Measurements from ENCODE around the gene ZNF789.
"Not testable (repeated sequence)": the region's sequence is repeated elsewhere in the genome, so short reads cannot be mapped to it uniquely, and the experiment has no call there.

The ZNF789 gene

DNA sequence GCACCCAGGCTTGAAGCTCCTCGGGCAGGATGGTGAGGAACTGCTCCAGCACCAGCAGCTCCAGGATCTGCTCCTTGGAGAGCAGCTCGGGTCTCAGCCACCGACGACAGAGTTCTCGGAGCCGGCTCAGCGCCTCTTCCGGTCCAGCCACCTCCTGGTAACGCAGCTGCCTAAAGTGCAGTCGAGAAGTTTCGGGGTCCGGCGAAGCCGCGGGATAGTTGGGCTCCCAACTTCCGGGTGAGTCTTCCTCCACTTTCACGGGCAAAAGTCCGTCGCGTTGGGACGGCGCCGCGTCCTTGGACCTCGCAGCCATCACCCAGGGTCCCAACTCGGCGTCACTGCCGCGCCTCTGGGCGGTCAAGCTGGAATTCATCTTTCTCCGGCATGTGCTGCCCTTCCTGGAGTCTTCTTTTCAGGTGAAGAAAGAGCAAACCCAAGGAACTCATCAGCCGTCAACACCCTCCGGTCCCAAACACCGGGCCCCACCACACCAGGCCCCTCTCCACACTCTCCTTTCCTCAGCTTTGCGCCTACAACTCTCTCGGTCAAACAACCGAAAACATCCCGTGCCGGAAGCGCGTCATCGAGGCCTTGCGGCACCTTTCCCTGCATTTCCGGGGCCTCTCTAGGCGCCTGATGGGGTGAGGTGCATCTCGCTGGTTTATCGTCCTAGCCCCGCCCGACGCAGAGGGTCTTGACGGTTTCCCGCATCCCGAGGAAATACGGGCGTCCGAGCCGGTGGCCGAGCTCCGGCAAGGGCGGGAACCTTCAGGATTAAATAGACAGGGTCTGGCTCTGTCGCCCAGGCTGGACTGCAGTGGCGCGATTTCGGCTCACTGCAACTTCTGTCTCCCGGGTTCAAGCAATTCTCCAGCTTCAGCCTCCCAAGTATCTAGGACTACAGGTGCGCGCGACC lies 27.3 kb downstream of the ZNF789 start, which contains the start of gene ZNF394:
ZNF394 (minus strand) TSS at position 561 of the 916 bp plus-strand sequence; CDS start at position 373, 188 bp downstream.
- H3K9ac ChIP-seq (ENCODE audit: low read length): peak within 1 kb of the TSS; percentile 94
- peaks cover 9% of the 10 kb centered on the region for H3K4me1 ChIP-seq (ENCODE audit: control insufficient read depth, insufficient read depth, low read length)
- H3K4me3 ChIP-seq (ENCODE audit: low read length): peak within 1 kb of the TSS; percentile 100
- peak within 1 kb of the TSS; percentile 94 for H3K27ac ChIP-seq (ENCODE audit: low read depth, low read length)
- H3K36me3 ChIP-seq (ENCODE audit: control insufficient read depth, insufficient read depth, low read length): peaks cover 3% of the 10 kb centered on the region
- no peaks in the 10 kb centered on the region for H3K27me3 ChIP-seq (ENCODE audit: control insufficient read depth, insufficient read depth, low read length)

DNA sequence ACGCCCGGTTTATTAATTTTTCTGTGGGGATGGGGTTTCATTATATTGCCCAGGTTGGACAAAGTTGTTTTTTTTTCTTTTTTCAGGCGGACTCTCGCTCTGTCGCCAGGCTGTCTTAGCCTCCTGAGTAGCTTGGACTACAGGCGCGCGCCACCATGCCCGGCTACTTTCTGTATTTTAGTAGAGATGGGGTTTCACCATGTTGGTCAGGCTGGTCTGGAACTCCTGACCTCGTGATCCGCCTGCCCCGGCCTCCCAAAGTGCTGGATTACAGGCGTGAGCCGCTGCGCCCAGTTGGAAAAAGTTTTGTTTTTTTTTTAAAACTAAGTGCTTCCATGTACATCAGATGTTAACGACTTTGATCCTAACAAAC lies 27.9 kb downstream of the ZNF789 start:
- H3K27ac ChIP-seq (ENCODE audit: low read depth, low read length): peak overlapping the region; percentile 94
- H3K9ac ChIP-seq (ENCODE audit: low read length): peak overlapping the region; percentile 54
- H3K27me3 ChIP-seq (ENCODE audit: control insufficient read depth, insufficient read depth, low read length): no peaks in the 10 kb centered on the region
- peaks cover 3% of the 10 kb centered on the region for H3K36me3 ChIP-seq (ENCODE audit: control insufficient read depth, insufficient read depth, low read length)
- H3K4me1 ChIP-seq (ENCODE audit: control insufficient read depth, insufficient read depth, low read length): peaks cover 10% of the 10 kb centered on the region
- peak overlapping the region; percentile 100 for H3K4me3 ChIP-seq (ENCODE audit: low read length)

DNA sequence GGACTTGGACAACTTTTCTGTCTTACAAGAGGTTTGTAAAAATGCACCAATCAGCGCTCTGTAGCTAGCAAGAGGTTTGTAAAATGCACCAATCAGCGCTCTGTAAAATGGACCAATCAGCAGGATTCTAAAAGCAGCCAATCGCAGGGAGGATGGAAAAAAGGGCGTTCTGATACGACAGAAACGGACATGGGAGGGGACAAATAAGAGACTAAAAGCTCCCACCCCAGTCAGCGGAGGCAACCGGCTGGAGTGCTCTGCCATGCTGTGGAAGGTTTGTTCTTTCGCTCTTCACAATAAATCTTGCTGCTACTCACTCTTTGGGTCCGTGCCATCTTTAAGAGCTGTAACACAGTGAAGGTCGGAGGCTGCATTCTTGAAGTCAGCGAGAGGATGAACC lies 28.5 kb downstream of the ZNF789 start:
- not testable (repeated sequence) for H3K27me3 ChIP-seq (ENCODE audit: control insufficient read depth, insufficient read depth, low read length); H3K4me3 ChIP-seq (ENCODE audit: low read length); H3K36me3 ChIP-seq (ENCODE audit: control insufficient read depth, insufficient read depth, low read length); H3K27ac ChIP-seq (ENCODE audit: low read depth, low read length); H3K9ac ChIP-seq (ENCODE audit: low read length)
- peaks cover 16% of the 10 kb centered on the region for H3K4me1 ChIP-seq (ENCODE audit: control insufficient read depth, insufficient read depth, low read length)

DNA sequence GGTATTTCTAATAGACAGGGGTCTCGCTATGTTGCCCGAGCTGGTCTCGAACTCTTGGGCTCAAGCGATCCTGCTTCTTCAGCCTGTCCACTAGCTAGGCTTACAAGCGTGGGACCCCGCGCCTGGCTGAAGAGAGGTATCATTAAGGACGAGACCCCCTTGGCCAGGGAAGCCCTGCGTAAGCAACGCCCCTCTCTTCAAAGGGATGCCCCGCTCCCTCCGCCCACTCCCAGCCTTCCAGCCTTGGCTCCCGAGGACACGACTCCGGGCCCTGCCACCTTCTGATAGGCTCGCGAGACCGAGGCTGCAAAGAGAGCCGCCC lies 31.6 kb downstream of the ZNF789 start:
- peak overlapping the region; percentile 96 for H3K27ac ChIP-seq (ENCODE audit: low read depth, low read length)
- H3K9ac ChIP-seq (ENCODE audit: low read length): no peak overlapping the region
- H3K36me3 ChIP-seq (ENCODE audit: control insufficient read depth, insufficient read depth, low read length): no peaks in the 10 kb centered on the region
- H3K4me3 ChIP-seq (ENCODE audit: low read length): peak overlapping the region; percentile 81
- H3K27me3 ChIP-seq (ENCODE audit: control insufficient read depth, insufficient read depth, low read length): no peaks in the 10 kb centered on the region
- H3K4me1 ChIP-seq (ENCODE audit: control insufficient read depth, insufficient read depth, low read length): peaks cover 10% of the 10 kb centered on the region

DNA sequence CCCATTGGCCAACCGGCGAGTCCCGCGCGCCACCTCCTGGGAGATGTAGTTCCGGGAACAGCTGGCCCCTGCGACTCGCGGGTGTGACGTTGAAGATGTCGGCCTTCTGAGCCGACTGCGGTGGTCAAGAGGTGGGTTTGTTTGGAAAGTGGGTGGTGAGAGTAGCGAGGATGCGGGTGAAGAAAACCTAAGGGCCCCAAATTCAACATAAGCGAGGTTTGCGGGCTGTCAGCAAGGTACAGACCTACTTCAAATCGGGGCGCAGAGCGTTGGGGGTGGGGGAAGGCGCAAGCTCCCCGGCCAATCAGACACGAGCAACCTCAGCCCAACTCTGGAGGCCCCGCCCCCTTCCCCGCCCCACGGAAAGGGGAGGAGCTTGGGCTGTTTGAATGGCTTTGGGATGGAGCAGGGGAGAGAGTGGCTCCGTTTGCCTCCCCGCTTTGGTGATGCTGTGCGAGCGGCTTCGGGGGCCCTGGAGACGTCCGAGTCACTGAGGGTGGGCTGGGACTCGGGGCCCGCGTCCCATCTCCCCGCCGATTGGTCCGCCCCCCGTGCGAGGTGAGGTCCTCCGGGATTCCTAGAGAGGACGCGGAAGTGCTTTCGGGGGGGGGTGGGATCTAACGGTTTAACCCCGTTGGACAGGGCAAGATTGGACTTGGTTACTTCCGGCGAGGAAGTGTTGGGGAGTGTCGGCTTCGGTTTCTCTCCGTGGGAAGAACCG lies 32.1 kb downstream of the ZNF789 start, which contains the start of gene ZKSCAN5:
ZKSCAN5 (plus strand) TSS at position 60 of the 721 bp plus-strand sequence. CDS start 1,383 bp downstream, outside the sequence.
- Histone ChIP-seq H3K4me1 (ENCODE audit: control insufficient read depth, insufficient read depth, low read length) (peaks cover 10% of the 10 kb centered on the region), H3K36me3 (ENCODE audit: control insufficient read depth, insufficient read depth, low read length) (no peaks in the 10 kb centered on the region), H3K9ac (ENCODE audit: low read length) (peak within 1 kb of the TSS; percentile 83), H3K27me3 (ENCODE audit: control insufficient read depth, insufficient read depth, low read length) (no peaks in the 10 kb centered on the region), H3K27ac (ENCODE audit: low read depth, low read length) (peak within 1 kb of the TSS; percentile 96), H3K4me3 (ENCODE audit: low read length) (peak within 1 kb of the TSS; percentile 81)

DNA sequence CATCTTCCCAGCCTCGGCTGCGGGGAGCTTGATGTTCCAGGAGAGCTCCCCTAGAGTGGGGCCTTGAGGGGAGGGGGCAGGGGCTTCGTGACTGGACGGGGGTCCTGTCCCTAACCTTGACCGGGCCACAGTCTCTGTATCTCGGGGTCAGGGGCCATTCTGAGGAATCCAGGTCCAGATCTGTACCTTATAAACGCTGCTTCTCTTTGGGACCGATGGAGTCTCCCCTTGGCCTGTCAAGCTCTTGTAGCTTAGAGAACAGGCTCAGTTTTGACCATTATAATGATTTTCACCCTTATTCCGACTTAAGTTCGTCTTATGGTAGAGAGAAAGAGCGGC lies 32.6 kb downstream of the ZNF789 start:
- H3K27ac ChIP-seq (ENCODE audit: low read depth, low read length): peak overlapping the region; percentile 96
- peak overlapping the region; percentile 83 for H3K9ac ChIP-seq (ENCODE audit: low read length)
- H3K36me3 ChIP-seq (ENCODE audit: control insufficient read depth, insufficient read depth, low read length): no peaks in the 10 kb centered on the region
- H3K4me1 ChIP-seq (ENCODE audit: control insufficient read depth, insufficient read depth, low read length): peaks cover 10% of the 10 kb centered on the region
- H3K27me3 ChIP-seq (ENCODE audit: control insufficient read depth, insufficient read depth, low read length): no peaks in the 10 kb centered on the region
- peak overlapping the region; percentile 81 for H3K4me3 ChIP-seq (ENCODE audit: low read length)

DNA sequence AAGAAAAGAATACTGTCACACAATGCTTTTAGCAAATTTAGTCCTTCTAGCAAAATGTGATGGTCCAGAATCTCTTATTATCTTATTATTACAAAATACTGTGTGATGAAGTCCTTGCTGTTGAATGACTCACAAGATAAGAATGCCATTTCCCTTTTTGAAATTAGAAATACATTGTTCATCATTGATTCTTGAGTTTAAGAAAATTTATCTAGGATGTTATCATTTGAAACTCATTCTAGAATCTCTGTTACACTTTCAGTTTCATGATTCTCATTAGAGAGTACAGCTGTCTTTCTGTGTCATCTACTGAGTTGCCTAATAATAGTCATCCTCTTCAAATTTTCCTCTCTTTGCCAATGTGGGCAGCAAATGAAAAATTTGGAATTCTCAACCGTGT lies 41.4 kb downstream of the ZNF789 start:
- no peaks in the 10 kb centered on the region for H3K4me1 ChIP-seq (ENCODE audit: control insufficient read depth, insufficient read depth, low read length)
- peaks cover 14% of the 10 kb centered on the region for H3K36me3 ChIP-seq (ENCODE audit: control insufficient read depth, insufficient read depth, low read length)
- no peaks in the 10 kb centered on the region for H3K27me3 ChIP-seq (ENCODE audit: control insufficient read depth, insufficient read depth, low read length)
- no peak overlapping the region for H3K9ac ChIP-seq (ENCODE audit: low read length)
- no peak overlapping the region for H3K27ac ChIP-seq (ENCODE audit: low read depth, low read length)
- H3K4me3 ChIP-seq (ENCODE audit: low read length): no peak overlapping the region

DNA sequence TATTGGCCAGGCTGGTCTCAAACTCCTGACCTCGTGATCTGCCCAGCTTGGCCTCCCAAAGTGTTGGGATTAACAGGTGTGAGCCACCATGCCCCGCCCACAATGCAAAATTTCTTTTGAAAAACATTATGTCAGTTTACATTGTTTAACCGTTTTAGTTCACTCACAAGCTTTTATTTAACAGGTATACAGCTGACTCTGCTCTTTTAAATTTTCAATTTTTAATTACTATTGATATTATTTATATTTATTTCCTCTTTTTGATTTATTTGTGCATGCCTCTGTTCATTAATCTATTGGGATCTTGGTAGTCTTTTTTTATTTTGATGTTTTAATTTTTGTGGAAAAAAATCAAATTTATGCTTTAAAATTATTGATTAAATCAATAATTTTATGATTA lies 48.7 kb downstream of the ZNF789 start:
- no peaks in the 10 kb centered on the region for H3K4me1 ChIP-seq (ENCODE audit: control insufficient read depth, insufficient read depth, low read length)
- H3K4me3 ChIP-seq (ENCODE audit: low read length): no peak overlapping the region
- peaks cover 13% of the 10 kb centered on the region for H3K36me3 ChIP-seq (ENCODE audit: control insufficient read depth, insufficient read depth, low read length)
- H3K9ac ChIP-seq (ENCODE audit: low read length): no peak overlapping the region
- H3K27ac ChIP-seq (ENCODE audit: low read depth, low read length): no peak overlapping the region
- no peaks in the 10 kb centered on the region for H3K27me3 ChIP-seq (ENCODE audit: control insufficient read depth, insufficient read depth, low read length)

DNA sequence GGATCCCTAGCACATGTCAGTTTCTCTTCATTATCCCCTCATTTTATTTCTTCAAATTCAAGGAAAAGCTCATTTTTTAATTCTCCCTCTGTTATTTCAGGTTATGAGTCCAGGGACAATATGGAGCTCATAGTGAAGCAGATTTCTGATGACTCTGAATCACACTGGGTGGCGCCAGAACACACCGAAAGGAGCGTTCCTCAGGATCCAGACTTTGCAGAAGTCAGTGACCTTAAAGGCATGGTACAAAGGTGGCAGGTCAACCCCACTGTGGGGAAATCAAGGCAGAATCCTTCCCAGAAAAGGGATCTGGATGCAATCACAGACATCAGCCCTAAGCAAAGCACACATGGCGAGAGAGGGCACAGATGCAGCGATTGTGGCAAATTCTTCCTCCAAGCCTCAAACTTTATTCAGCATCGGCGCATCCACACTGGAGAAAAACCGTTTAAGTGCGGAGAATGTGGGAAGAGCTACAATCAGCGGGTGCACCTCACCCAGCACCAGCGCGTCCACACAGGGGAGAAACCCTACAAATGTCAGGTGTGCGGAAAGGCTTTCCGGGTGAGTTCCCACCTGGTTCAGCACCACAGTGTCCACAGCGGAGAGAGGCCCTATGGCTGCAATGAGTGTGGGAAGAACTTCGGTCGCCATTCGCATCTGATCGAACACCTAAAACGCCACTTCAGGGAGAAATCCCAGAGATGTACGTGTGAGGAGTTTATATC lies 53.2 kb downstream of the ZNF789 start:
- H3K27ac ChIP-seq (ENCODE audit: low read depth, low read length): no peak overlapping the region
- H3K4me3 ChIP-seq (ENCODE audit: low read length): no peak overlapping the region
- peaks cover 17% of the 10 kb centered on the region for H3K36me3 ChIP-seq (ENCODE audit: control insufficient read depth, insufficient read depth, low read length)
- no peak overlapping the region for H3K9ac ChIP-seq (ENCODE audit: low read length)
- no peaks in the 10 kb centered on the region for H3K27me3 ChIP-seq (ENCODE audit: control insufficient read depth, insufficient read depth, low read length)
- no peaks in the 10 kb centered on the region for H3K4me1 ChIP-seq (ENCODE audit: control insufficient read depth, insufficient read depth, low read length)

DNA sequence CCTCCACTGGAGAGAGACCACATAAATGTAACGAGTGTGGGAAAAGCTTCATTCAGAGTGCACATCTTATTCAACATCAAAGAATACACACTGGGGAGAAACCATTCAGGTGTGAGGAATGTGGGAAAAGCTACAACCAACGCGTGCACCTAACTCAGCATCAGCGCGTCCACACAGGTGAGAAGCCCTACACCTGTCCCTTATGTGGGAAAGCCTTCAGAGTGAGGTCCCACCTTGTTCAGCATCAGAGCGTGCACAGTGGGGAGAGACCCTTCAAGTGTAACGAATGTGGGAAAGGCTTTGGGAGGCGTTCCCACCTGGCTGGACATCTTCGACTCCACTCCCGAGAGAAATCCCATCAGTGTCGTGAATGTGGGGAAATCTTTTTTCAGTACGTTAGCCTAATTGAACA lies 58.7 kb downstream of the ZNF789 start:
- H3K4me3 ChIP-seq (ENCODE audit: low read length): no peak overlapping the region

DNA sequence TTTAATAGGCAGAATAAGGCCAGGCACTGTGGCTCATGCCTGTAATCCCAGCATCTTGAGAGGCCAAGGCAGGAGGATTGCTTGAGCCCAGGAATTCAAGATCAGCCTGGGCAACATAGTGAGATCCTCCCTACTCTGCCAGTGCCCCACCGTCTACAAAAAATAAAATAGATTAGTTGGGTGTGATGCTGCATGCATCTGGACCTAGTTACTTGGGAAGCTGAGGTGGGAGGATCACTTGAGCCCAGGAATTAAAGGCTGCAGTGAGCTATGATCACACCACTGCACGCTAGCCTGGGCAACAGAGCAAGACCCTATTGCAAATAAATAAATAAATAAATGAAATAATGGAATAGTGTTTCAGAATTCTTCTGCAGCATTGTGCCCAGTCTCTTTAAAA lies 63.0 kb downstream of the ZNF789 start:
- Histone ChIP-seq H3K36me3 (ENCODE audit: control insufficient read depth, insufficient read depth, low read length) (peaks cover 9% of the 10 kb centered on the region), H3K4me3 (ENCODE audit: low read length) (no peak overlapping the region), H3K4me1 (ENCODE audit: control insufficient read depth, insufficient read depth, low read length) (no peaks in the 10 kb centered on the region), H3K27ac (ENCODE audit: low read depth, low read length) (no peak overlapping the region), H3K9ac (ENCODE audit: low read length) (no peak overlapping the region), H3K27me3 (ENCODE audit: control insufficient read depth, insufficient read depth, low read length) (no peaks in the 10 kb centered on the region)

More for the DNA sequence above, 58.7 kb downstream of the ZNF789 start:
- Histone ChIP-seq H3K4me1 (ENCODE audit: control insufficient read depth, insufficient read depth, low read length) (no peaks in the 10 kb centered on the region), H3K27ac (ENCODE audit: low read depth, low read length) (no peak overlapping the region), H3K9ac (ENCODE audit: low read length) (no peak overlapping the region), H3K36me3 (ENCODE audit: control insufficient read depth, insufficient read depth, low read length) (peaks cover 19% of the 10 kb centered on the region), H3K27me3 (ENCODE audit: control insufficient read depth, insufficient read depth, low read length) (no peaks in the 10 kb centered on the region)
